Cerebellar cortex (tissue), 1 donor: ENCODE data around the gene IFNAR2.

Experiments
- DNase-seq: peaks from one replicate; pipeline ENCODE4 v3.0.0-alpha.2; 2015; ENCODE audit warnings: low spot score

The IFNAR2 gene

GRCh38 chr21:33229784-33230544 is at the start of gene IFNAR2:
IFNAR2 (plus strand) TSS chr21:33229938; CDS start chr21:33241923, 11,985 bp downstream.
- DNase-seq, result peak; percentile 66

GRCh38 chr21:33185852-33186251 is 43.9 kb upstream of the IFNAR2 start:
- DNase-seq, result no peak

GRCh38 chr21:33187276-33187675 is 42.5 kb upstream of the IFNAR2 start:
- no peak for DNase-seq

- no peak for DNase-seq
These were observed 40.5 kb upstream of the IFNAR2 start for GRCh38 chr21:33189237-33189636.

- no peak for DNase-seq
These were observed 39.9 kb upstream of the IFNAR2 start for GRCh38 chr21:33189824-33190223.

- peak; percentile 82 for DNase-seq
These were observed 32.8 kb upstream of the IFNAR2 start for GRCh38 chr21:33196941-33197374.

GRCh38 chr21:33197496-33197895 is 32.2 kb upstream of the IFNAR2 start:
- no peak for DNase-seq

- DNase-seq, result no peak
These were observed 31.2 kb upstream of the IFNAR2 start for GRCh38 chr21:33198346-33199099.

- no peak for DNase-seq
These were observed 30.7 kb upstream of the IFNAR2 start for GRCh38 chr21:33199100-33199464.

- peak; percentile 92 for DNase-seq
These were observed 30.1 kb upstream of the IFNAR2 start for GRCh38 chr21:33199516-33200217.

- DNase-seq, result no peak
These were observed 27.8 kb upstream of the IFNAR2 start for GRCh38 chr21:33201956-33202355.

- no peak for DNase-seq
These were observed 27.0 kb upstream of the IFNAR2 start for GRCh38 chr21:33202464-33203363.

GRCh38 chr21:33203371-33203724 is 26.4 kb upstream of the IFNAR2 start:
- DNase-seq, result no peak

- DNase-seq, result no peak
These were observed 24.3 kb upstream of the IFNAR2 start for GRCh38 chr21:33205476-33205875.

- no peak for DNase-seq
These were observed 22.9 kb upstream of the IFNAR2 start for GRCh38 chr21:33206771-33207281.

GRCh38 chr21:33207449-33208149 is 22.1 kb upstream of the IFNAR2 start:
- DNase-seq, result no peak

- DNase-seq, result no peak
These were observed 21.2 kb upstream of the IFNAR2 start for GRCh38 chr21:33208534-33208933.

- no peak for DNase-seq
These were observed 18.4 kb upstream of the IFNAR2 start for GRCh38 chr21:33211305-33211704.

GRCh38 chr21:33211732-33212131 is 18.0 kb upstream of the IFNAR2 start:
- no peak for DNase-seq

GRCh38 chr21:33212159-33212851 is 17.4 kb upstream of the IFNAR2 start:
- DNase-seq, result no peak
